HL-60/S4 treated with phorbol 12-myristate 13-acetate at 8.2 ng/mL for 4 days and 3 days (cell line): ENCODE data around the gene GGCT.
"Not testable (repeated sequence)": the region's sequence is repeated elsewhere in the genome, so short reads cannot be mapped to it uniquely, and the experiment has no call there.

Experiments
- in situ Hi-C: fragments of 300-500 bp; cut with MboI; formaldehyde crosslinking; loops from 2 replicates; pipeline ENCODE4 v1.15.0; 2022; ENCODE audit warnings: low sequenced_read_pairs

The GGCT gene

GRCh38 chr7:30504301-30505173 lies at the start of gene GGCT:
Gene GGCT (minus strand): TSS chr7:30504829. CDS start chr7:30504709, 120 bp downstream.
- in situ Hi-C loops = no loop called here

- in situ Hi-C loops = no loop called here
These were observed 48.9 kb upstream of the GGCT start for GRCh38 chr7:30553546-30553945.

DNA sequence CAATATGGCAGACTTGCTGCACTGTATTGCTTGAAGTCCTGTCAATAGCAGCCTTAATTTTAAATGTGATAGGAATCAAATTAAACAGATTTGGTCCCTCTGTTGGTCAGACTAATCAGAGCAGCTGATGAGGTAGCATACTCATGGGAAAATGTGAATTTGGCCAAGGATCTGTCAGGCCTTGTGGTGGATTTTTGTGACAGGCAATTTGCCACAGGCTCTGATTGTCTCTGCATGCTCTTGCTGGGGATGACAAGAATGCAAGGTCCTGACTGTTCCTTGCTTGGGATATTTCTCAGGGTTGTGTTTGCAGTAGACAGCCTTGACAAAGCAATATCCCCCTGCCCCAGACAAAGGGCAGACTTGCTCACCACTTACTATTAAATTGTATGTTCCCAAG lies 48.5 kb upstream of the GGCT start:
- in situ Hi-C loops = no loop called here

- in situ Hi-C loops = no loop called here
These were observed 47.7 kb upstream of the GGCT start for GRCh38 chr7:30552330-30552729.

- in situ Hi-C loops = no loop called here
These were observed 45.4 kb upstream of the GGCT start for GRCh38 chr7:30549931-30550493.

GRCh38 chr7:30548845-30549244 lies 44.2 kb upstream of the GGCT start:
- in situ Hi-C loops = no loop called here

DNA sequence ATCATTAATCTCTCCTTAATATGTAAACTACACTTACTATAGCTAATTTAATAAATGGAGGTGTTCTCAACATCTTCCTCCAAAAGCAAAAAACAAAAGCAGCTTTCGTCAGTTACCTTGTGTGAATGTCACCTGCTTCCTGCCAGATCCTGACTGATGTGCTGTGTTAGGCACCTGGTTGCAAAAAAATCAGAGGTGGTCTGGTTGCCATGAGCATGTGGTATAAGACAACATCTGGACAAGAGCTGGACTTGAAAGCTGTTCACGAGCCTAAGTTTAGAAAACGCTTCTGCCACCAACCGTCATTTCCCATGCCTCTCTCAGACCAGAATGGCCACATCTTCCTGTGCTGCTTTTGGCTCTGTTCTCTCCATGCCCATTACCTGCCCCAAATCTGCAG lies 42.0 kb upstream of the GGCT start:
- in situ Hi-C loops = no loop called here

GRCh38 chr7:30545791-30546555 lies 41.3 kb upstream of the GGCT start:
- in situ Hi-C loops = no loop called here

- in situ Hi-C loops = no loop called here
These were observed 39.3 kb upstream of the GGCT start for GRCh38 chr7:30543813-30544525.

GRCh38 chr7:30543115-30543514 lies 38.5 kb upstream of the GGCT start:
- in situ Hi-C loops = not testable (repeated sequence)

DNA sequence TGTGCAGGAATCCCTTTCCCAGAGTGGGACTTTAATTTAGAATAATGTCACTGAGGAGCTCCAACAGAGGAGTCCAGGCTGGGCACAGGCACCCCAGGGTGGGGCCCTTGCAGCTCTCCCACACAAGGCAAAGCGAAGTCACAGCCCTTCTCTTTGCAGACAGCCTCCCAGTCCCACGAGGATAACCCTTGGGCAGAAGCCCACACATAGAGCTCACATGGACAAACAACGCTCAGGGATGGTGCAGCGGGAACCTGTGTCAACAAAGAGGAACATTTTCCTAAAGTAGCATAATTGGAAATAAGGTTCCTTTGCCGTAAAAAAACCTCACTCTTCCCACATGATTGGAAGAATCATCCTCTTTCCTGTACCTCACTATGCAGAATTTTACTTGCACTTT lies 29.3 kb upstream of the GGCT start:
- in situ Hi-C loops = no loop called here

- in situ Hi-C loops = no loop called here
These were observed 26.7 kb upstream of the GGCT start for GRCh38 chr7:30531286-30531685.

GRCh38 chr7:30530373-30530772 lies 25.7 kb upstream of the GGCT start:
- in situ Hi-C loops = no loop called here

DNA sequence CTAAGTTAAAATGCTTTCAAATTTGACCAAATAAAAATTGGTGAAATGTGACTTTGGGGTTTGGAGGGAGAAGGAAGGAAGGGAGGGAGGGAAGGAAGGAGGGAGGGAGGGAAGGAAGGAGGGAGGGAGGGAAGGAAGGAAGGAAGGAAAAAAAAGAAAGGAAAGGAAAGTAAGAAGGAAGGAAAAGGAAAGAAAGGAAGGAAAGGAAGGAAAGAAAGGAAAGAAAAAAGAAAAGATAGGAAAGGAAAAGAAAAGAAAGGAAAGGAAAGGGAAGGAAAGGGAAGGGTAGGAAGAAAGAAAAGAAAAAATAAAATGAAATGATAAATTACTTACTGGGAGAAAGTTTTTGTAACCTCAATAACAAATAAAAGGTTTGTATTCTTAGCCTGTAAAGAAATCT lies 24.1 kb upstream of the GGCT start:
- in situ Hi-C loops = no loop called here

- in situ Hi-C loops = not testable (repeated sequence)
These were observed 22.7 kb upstream of the GGCT start for GRCh38 chr7:30527297-30527696.

DNA sequence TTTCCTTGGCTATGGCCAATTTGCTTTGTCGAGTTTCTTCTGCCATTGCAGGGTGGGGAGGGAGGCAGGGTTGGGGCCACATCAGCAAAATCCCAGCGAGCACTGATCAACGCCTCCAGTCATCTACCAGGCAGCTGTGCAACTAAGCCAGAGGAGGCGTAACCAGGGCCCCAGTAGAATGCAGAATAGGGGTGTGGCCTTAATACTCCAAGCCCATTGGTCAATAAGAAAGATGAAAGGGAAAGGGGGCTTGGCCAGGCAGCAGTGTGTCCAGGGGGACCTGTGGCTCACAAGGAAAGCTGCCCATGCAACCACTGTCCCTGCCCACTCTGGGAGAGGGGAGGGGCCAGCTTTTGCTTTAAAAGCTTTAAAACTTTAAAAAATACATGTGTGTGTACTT lies 21.5 kb upstream of the GGCT start:
- in situ Hi-C loops = no loop called here

- in situ Hi-C loops = no loop called here
These were observed 20.8 kb upstream of the GGCT start for GRCh38 chr7:30525429-30525828.

GRCh38 chr7:30524545-30524944 lies 19.9 kb upstream of the GGCT start:
- in situ Hi-C loops = no loop called here

GRCh38 chr7:30523466-30523865 lies 18.8 kb upstream of the GGCT start:
- in situ Hi-C loops = no loop called here

DNA sequence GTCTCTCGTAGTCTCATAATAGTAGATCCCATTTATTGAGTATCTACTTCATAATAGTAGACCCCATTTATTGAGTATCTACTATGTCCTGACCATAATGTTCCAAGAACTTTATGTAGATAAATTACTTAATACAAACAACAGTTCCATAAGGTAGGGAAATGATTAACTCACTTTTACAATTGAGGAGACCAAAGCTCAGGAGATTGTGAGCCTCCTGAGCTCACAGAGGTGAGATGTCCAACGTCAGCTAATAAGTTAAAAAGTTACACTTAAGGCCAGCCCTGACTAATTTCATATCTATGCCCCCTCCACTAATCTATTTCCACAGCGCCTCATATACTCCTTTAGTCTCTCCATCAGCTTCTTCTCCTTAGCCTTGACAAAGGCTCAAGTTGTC lies 17.5 kb upstream of the GGCT start:
- in situ Hi-C loops = no loop called here

- in situ Hi-C loops = no loop called here
These were observed 16.9 kb upstream of the GGCT start for GRCh38 chr7:30521532-30521931.
